HG03139 (cell line): ENCODE results near the gene ZNF217.
"Not testable (repeated sequence)": the region's sequence is repeated elsewhere in the genome, so short reads cannot be mapped to it uniquely, and the experiment has no call there.

Experiments
- ATAC-seq: cut with Tn5 transposase; IDR thresholded peaks from one replicate; pipeline ENCODE4 v1.9.1; 2021; ENCODE audit not compliant: unreplicated experiment

ZNF217 gene

GRCh38 chr20:53622247-53623133 is 28.9 kb upstream of the ZNF217 start:
- no peak for ATAC-seq

GRCh38 chr20:53621482-53622246 is 28.0 kb upstream of the ZNF217 start:
- no peak for ATAC-seq

- ATAC-seq = not testable (repeated sequence)
Observed at GRCh38 chr20:53618490-53619000, 24.9 kb upstream of the ZNF217 start.

- no peak for ATAC-seq
Observed at GRCh38 chr20:53617791-53618489, 24.3 kb upstream of the ZNF217 start.

- ATAC-seq = not testable (repeated sequence)
Observed at GRCh38 chr20:53616489-53616888, 22.9 kb upstream of the ZNF217 start.

- no peak for ATAC-seq
Observed at GRCh38 chr20:53613748-53614147, 20.1 kb upstream of the ZNF217 start.

GRCh38 chr20:53612289-53612688 is 18.6 kb upstream of the ZNF217 start:
- not testable (repeated sequence) for ATAC-seq

GRCh38 chr20:53611449-53611894 is 17.8 kb upstream of the ZNF217 start:
- ATAC-seq = no peak

- no peak for ATAC-seq
Observed at GRCh38 chr20:53609491-53610445, 16.1 kb upstream of the ZNF217 start.

- no peak for ATAC-seq
Observed at GRCh38 chr20:53608456-53609452, 15.1 kb upstream of the ZNF217 start.

GRCh38 chr20:53608071-53608455 is 14.4 kb upstream of the ZNF217 start:
- ATAC-seq = no peak

- no peak for ATAC-seq
Observed at GRCh38 chr20:53606364-53606985, 12.8 kb upstream of the ZNF217 start.

GRCh38 chr20:53605401-53605800 is 11.8 kb upstream of the ZNF217 start:
- ATAC-seq = not testable (repeated sequence)

- ATAC-seq = not testable (repeated sequence)
Observed at GRCh38 chr20:53604846-53605245, 11.2 kb upstream of the ZNF217 start.

GRCh38 chr20:53602661-53603060 is 9.0 kb upstream of the ZNF217 start:
- no peak for ATAC-seq

GRCh38 chr20:53599910-53600632 is 6.4 kb upstream of the ZNF217 start:
- no peak for ATAC-seq

- ATAC-seq = no peak
Observed at GRCh38 chr20:53599378-53599777, 5.7 kb upstream of the ZNF217 start.

- ATAC-seq = no peak
Observed at GRCh38 chr20:53599044-53599362, 5.4 kb upstream of the ZNF217 start.
